H7 (cell line): Measurements from ENCODE around the gene BBC3. TPM values are rescaled to one million over a fixed set of nuclear protein-coding genes. Genes with fewer than 3 reads are reported as not detected.
"Not testable (repeated sequence)": the region's sequence is repeated elsewhere in the genome, so short reads cannot be mapped to it uniquely, and the experiment has no call there.

Source experiments
- DNase-seq: peaks from one replicate; pipeline ENCODE4 v3.0.0; 2012
- H3K27me3 ChIP-seq: 2 replicates; pipeline ENCODE4 v1.6.0; 2011; ENCODE audit warnings: mild to moderate bottlenecking, low read length; ENCODE audit not compliant: control insufficient read depth, insufficient read depth
- H3K36me3 ChIP-seq: replicated peaks from 2 replicates; pipeline ENCODE4 v1.5.1; 2011; ENCODE audit warnings: low read length; ENCODE audit not compliant: control insufficient read depth, insufficient read depth
- H3K4me3 ChIP-seq: 2 replicates; pipeline ENCODE4 v1.5.1; 2011; ENCODE audit warnings: low read depth, mild to moderate bottlenecking, control low read depth, low read length, moderate library complexity; ENCODE audit not compliant: insufficient read depth
- total RNA-seq: library from RNA; depleted of rRNA; stranded (reverse); fragments of >200 nt; shearing (Covaris generic); gene quantifications from 2 replicates; pipeline ENCODE4 v1.2.3, GENCODE V29; 2014; rRNA removed

Gene BBC3, protein sequence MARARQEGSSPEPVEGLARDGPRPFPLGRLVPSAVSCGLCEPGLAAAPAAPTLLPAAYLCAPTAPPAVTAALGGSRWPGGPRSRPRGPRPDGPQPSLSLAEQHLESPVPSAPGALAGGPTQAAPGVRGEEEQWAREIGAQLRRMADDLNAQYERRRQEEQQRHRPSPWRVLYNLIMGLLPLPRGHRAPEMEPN
- 13.4 and 20.7 TPM in 2 replicates for total RNA-seq

GRCh38 chr19:47230921-47231214 lies at the start of gene BBC3:
Gene BBC3, minus strand, starts transcription at chr19:47231199. Its CDS starts 2,768 bp downstream, at chr19:47228431.
- Histone ChIP-seq H3K27me3 (peaks cover 12% of the 10 kb centered on the region), H3K36me3 (no peaks in the 10 kb centered on the region), H3K4me3 (peak within 1 kb of the TSS; percentile 85)
- DNase-seq, result no peak

DNA sequence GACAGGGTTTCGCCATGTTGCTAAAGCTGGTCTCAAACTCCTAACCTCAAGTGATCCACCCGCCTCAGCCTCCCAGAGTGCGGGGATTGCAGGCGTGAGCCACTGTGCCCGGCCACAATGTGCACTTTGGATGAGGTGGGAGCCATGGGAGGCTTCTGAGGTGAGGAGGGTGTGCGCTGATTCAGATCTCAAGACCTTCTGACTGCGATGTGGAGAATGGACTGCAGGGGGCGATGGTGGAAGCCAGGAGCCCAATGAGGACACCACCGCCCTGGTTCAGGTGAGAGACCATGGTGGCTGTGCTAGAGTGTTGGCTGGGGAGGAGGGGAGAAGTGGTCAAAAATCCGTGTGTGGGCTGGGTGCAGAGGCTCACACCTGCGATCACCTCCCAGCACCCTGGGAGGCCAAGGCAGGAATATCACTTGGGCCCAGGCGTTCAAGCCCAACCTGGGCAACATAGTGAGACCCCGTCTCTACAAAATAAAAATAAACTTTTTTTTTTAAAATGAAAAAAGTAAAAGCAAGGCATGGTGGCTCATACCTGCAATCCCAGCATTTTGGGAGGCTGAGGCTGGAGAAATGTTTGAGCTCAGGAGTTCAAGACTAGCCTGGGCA lies 49.3 kb upstream of the BBC3 start:
- peak; percentile 78 for DNase-seq
- Histone ChIP-seq H3K36me3 (no peaks in the 10 kb centered on the region), H3K4me3 (no peak overlapping the region), H3K27me3 (peaks cover 8% of the 10 kb centered on the region)

GRCh38 chr19:47276513-47276912 lies 45.5 kb upstream of the BBC3 start:
- peaks cover 11% of the 10 kb centered on the region for H3K27me3 ChIP-seq
- H3K4me3 ChIP-seq, H3K36me3 ChIP-seq, DNase-seq: not testable (repeated sequence)

GRCh38 chr19:47275791-47276461 lies 44.9 kb upstream of the BBC3 start:
- peak; percentile 9 for DNase-seq
- Histone ChIP-seq H3K4me3 (no peak overlapping the region), H3K27me3 (peaks cover 11% of the 10 kb centered on the region), H3K36me3 (peaks cover 1% of the 10 kb centered on the region; the same call in 1 of the 2 replicates)

GRCh38 chr19:47274891-47275761 lies 44.1 kb upstream of the BBC3 start:
- peak; percentile 80 for DNase-seq
- Histone ChIP-seq H3K36me3 (peaks cover 1% of the 10 kb centered on the region), H3K4me3 (peak overlapping the region; percentile 57), H3K27me3 (peaks cover 11% of the 10 kb centered on the region)

DNA sequence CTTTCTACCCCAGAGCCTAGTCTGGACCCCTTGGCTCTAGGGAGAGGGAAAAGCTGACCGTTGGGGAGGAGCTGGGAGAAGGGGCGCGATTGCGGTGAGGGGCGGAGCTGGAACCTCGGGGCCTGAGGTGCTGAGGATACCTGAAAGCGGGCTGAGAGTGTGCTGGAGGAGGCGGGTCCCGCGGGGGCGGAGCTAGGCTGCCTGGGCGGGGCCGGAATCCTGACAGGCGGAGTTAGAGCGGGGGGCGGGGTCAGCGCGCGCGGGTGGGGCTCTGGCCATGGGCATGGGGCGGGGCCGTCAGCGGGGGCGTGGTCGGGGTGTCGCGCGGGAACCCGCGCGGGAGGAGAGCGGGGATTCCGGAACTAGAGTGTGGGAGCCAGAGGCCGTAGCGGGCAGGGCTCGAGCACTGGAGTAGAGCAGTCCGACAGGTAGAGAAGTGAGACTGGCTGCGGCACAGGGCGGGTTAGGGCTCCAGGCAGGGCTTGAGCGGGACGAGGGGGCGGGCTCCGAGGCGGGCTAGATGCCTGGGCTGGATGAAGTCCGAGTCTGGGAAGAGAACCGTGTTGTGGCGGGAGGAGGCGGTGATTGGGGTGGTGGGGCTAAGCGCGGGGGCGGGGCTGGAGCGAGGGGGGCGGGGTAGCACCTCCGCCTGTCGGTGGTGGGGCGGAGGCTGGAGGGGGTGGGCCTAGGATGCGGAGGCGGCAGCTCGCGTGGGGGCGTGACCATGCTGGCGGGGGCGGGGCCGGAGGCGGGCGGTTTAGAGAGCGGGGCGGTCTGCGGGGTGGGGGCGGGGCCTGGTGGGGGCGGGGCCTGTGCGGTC lies 43.3 kb upstream of the BBC3 start, which contains the start of gene INAFM1:
INAFM1 (plus strand) TSS at position 815 of the 820 bp plus-strand sequence. CDS start 35 bp downstream, outside the sequence.
- Histone ChIP-seq H3K27me3 (peaks cover 11% of the 10 kb centered on the region), H3K36me3 (peaks cover 1% of the 10 kb centered on the region), H3K4me3 (peak within 1 kb of the TSS; percentile 79)
- peak; percentile 99 for DNase-seq

GRCh38 chr19:47273313-47274070 lies 42.5 kb upstream of the BBC3 start:
- DNase-seq, result peak; percentile 98
- H3K4me3 ChIP-seq, result peak overlapping the region; percentile 78
- H3K27me3 ChIP-seq, result peaks cover 11% of the 10 kb centered on the region
- H3K36me3 ChIP-seq, result peaks cover 1% of the 10 kb centered on the region

- DNase-seq, result peak; percentile 75
- H3K27me3 ChIP-seq, result peaks cover 11% of the 10 kb centered on the region
- H3K36me3 ChIP-seq, result peaks cover 1% of the 10 kb centered on the region
- peak overlapping the region; percentile 78 for H3K4me3 ChIP-seq
Measured at GRCh38 chr19:47272448-47273312, 41.7 kb upstream of the BBC3 start.

- Histone ChIP-seq H3K27me3 (peaks cover 11% of the 10 kb centered on the region), H3K36me3 (peaks cover 4% of the 10 kb centered on the region), H3K4me3 (no peak overlapping the region)
- DNase-seq, result peak; percentile 68
Measured at GRCh38 chr19:47271949-47272348, 41.0 kb upstream of the BBC3 start.

DNA sequence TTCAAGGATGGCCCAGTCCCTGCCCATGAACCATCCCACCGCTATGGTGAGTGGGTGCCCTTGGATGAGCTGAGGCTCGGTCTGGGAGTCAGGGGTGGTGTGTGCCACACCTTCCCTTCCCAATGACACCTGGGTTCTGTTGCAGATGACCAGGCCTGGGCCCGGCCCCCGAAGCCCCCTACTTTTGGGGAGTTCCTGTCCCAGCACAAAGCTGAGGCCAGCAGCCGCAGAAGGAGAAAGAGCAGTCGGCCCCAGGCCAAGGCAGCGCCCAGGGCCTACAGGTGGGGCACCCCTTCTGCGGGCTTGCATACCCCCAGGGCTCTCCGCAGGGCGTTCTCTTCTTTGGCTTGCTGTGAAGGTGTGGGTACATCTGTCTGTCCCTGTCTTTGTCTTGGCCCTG lies 39.4 kb upstream of the BBC3 start:
- Histone ChIP-seq H3K27me3 (peaks cover 4% of the 10 kb centered on the region), H3K4me3 (no peak overlapping the region), H3K36me3 (peaks cover 8% of the 10 kb centered on the region)
- peak; percentile 24 for DNase-seq

DNA sequence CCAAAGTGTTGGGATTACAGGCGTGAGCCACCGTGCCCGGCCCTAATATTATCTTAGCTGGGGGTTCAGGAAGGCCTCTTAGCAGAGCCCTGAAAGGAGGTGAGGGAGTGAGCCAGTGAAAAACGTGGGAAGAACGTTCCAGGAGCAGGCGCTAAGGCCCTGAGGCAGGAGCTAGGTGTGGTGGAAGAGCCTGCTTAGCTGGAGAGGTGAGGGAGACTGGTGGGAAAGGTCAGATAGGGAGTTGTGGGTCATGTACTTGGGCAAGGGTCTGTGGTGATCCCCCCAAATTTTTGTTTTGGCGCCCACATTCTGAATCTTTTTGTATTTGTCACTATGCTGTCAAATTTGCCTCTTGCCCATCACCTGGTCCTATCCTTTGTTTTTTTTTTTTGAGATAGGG lies 38.6 kb upstream of the BBC3 start:
- no peaks in the 10 kb centered on the region for H3K27me3 ChIP-seq
- no peak overlapping the region for H3K4me3 ChIP-seq
- DNase-seq, result peak; percentile 13
- peaks cover 8% of the 10 kb centered on the region for H3K36me3 ChIP-seq

GRCh38 chr19:47268028-47268427 lies 37.0 kb upstream of the BBC3 start:
- Histone ChIP-seq H3K36me3 (peaks cover 8% of the 10 kb centered on the region), H3K4me3 (no peak overlapping the region), H3K27me3 (no peaks in the 10 kb centered on the region)
- DNase-seq, result peak; percentile 6
